Ammon's horn (tissue), 1 donor: ENCODE results near the gene MEP1B.
"Not testable (repeated sequence)": the region's sequence is repeated elsewhere in the genome, so short reads cannot be mapped to it uniquely, and the experiment has no call there.

Source experiments
- DNase-seq: peaks from one replicate; pipeline ENCODE4 v3.0.0-alpha.2; 2016; ENCODE audit warnings: low spot score

Gene MEP1B

DNA sequence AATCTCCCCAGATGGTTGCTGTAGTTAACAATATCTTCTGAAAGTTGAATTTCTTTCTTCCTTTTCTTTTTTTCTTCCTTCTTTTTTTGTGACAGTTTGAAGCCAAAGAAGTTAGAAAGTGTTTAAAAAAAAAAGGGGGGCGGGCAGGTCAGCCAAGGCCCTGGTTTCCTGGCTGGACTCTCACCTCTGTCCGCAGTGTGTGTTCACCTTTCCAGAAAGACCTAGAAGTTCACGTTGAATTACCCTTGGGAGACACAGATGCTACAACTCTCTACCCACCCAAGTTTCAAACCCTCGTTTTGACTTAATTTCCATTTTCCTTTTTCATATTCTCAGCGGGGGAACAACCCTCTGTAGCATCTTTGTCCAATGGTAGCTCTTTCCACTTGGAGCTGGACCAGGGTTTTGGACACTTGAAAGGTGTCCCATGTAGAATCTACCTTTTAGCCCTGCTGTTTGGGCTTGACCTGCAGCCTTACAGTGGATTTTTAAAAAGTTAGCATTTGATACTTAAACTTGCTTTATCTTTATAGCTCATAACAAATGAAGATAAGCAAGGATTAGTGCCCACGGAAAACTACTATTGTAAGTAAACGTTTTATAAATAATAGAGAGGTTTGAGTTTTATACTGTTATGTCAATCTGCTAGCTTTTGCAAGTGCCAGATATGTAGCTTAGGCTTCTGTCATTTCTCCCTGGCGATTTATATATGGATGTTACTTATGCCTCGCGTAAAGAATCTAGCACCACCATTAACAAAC is 20.0 kb downstream of the MEP1B start:
- no peak for DNase-seq

DNA sequence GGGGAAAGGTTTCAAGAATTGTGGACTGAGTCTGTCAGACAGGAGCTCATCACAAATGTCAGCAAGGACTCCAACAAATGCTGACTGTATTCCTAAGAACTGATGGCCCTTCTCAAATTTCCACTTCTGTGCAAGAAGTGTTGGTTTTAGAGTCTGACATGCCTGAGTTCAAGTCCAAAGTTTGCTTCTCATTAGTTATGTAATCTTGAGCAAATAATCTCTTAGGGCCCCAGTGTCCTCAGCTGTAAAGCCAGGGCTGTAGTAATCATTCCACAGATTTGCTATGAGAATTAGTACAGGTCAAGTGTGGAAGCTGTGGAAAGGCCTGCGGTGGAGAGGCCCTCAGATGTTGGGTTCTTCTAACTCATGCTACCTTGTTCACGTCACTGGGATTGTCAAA is 23.9 kb downstream of the MEP1B start:
- DNase-seq = no peak

DNA sequence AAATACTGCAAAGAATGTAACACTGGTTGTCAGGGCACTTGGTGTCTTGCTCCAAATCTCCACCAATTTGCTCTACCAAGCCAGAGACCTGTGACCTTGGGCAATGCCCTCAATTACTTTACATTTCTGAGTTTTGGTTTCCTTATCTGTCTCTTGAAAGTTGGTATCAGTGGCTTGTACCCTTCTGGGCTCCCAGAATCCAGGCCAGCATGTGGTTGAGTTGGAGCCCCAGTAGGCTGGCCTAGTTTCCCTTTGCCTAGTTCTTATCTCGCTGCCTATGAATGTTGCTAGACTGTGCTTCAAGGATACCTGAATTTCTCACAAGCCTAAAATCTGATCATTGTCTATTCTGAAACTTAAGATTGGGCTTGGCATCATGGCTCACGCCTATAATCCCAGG is 26.6 kb downstream of the MEP1B start:
- no peak for DNase-seq

DNA sequence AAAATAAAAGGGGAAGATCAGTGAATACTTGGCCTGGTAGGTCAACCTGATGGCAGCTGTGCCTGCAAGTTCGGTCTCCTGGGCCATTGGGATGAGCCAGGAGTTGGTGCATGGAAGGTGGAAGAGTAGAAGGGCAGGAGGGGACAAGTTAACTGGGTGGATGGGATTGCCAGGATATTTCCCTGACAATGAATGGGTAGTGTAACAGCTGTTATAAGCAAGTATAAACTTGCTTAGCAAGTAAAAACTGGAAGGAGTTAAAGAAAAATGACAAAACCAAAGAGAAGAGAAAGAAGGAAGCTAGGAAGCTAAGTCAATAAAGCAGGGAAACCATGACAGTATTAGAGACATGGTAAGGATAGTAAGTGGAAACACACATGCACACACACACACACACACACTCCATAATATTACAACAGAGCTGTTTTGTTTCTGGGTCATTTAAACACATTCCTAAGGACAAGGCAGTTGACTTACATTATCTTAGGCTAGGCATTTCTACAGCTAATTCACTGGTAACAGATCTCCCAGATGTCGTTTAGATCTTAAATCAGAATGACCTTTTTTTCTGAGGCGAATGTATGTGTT is 29.7 kb downstream of the MEP1B start:
- DNase-seq = no peak

DNA sequence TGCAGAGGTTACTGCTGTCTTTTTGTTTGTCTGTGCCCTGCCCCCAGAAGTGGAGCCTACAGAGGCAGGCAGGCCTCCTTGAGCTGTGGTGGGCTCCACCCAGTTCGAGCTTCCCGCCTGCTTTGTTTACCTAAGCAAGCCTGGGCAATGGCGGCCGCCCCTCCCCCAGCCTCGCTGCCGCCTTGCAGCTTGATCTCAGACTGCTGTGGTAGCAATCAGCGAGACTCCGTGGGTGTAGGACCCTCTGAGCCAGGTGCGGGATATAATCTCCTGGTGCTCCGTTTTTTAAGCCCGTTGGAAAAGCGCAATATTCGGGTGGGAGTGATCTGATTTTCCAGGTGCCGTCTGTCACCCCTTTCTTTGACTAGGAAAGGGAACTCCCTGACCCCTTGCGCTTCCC is 43.5 kb downstream of the MEP1B start:
- not testable (repeated sequence) for DNase-seq

DNA sequence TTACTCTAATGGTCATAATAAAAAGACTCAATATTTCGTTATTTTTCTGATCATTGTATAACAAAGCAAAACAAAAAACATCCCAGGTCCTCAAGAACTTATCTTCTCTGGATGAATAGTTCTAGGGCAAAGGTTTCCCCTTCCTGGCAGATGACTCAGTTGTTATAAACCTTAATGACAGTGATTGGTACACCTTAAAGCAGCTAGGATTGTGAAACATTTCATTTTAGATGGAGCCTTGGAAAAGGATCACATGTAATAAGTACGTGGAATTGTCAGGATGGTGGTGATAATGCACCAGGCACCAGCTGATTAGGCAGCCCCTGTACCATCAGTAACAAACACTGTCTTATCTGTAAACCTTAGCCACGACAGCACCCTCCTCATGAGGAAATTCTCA is 47.2 kb downstream of the MEP1B start:
- no peak for DNase-seq

DNA sequence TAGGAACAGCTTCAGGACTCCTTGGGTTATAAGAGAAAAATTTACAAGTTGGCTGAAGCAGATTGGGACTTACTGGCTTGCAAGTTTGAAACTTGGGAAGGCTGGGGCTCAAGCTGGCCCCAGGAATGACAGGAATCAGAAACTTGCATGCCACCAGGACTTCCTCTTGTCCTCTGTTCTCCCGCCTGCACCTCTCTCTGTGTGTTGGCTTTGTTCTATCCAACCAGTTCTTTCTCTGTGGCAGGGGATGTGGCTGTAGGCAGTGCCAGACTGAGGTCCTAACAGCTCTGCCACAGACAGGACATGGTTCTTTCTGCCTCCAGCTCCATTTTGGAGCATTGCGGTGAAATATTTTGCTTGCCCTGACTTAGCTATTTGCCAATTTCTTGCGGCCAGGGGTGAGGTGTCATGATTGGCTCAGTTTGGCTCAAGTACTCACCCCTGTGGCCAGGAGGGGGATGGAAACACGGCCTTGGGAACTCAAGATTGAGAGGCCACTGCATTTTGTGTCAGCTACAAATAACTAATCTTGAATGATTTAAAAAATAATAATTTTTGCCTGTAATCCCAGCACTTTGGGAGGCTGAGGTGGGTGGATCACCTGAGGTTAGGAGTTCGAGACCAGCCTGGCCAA is 48.9 kb downstream of the MEP1B start:
- no peak for DNase-seq

DNA sequence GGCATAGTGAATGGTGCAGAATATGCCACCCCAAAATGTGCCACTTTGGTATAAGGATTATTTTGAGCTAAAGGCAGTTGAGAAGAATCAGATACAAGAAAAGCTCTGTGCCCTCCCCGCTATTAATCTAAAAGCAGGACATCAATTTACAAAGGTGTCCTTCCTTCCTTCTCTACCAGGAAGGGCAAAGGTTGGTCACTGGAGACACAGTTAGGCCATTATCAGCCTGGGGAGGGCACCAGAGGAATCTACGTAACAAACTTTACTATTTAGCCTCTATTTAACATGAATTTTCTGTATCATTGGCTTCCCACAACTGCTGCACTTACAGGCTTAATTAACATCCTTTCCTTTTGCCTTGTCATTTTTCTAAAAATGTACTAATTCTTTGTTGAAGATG is 52.6 kb downstream of the MEP1B start:
- no peak for DNase-seq

DNA sequence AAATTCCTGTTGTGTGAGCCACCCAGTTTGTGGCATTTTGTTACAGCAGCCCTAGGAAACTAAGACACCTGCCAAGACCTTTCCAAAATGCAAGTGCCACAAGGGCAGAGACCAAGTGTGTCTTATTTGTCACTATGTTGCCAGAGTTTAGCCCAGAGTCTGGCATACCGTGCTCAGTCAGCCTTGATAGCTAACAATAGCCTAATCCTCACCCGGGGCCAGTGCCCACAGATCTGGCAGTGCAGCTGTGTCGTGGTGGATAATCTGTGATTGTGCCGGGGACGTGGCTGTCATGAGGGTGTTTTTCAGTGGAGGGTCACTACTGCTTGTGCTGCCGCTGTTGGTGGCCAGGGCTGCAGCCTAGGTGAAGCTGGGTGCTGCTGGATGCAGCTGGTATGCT is 53.5 kb downstream of the MEP1B start:
- no peak for DNase-seq

DNA sequence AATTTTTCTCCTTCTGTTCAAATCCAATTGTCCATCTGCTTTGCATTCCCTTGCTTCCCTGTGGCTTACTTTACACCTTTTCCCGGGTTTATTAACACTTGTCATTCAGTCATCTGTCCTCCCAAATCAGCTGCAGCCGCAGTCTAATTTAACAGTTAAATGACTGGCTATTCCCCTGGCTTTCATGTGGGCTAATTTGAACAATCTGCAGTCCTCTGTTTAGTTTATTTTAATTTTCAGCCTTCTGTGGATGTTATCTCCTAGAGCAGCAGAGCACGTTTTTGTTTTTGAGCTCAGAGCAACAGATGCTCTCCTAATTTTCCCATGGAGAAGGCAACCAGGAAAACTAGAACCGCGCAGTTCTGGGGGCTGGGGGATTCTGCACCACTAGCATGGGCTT is 55.0 kb downstream of the MEP1B start:
- no peak for DNase-seq

DNA sequence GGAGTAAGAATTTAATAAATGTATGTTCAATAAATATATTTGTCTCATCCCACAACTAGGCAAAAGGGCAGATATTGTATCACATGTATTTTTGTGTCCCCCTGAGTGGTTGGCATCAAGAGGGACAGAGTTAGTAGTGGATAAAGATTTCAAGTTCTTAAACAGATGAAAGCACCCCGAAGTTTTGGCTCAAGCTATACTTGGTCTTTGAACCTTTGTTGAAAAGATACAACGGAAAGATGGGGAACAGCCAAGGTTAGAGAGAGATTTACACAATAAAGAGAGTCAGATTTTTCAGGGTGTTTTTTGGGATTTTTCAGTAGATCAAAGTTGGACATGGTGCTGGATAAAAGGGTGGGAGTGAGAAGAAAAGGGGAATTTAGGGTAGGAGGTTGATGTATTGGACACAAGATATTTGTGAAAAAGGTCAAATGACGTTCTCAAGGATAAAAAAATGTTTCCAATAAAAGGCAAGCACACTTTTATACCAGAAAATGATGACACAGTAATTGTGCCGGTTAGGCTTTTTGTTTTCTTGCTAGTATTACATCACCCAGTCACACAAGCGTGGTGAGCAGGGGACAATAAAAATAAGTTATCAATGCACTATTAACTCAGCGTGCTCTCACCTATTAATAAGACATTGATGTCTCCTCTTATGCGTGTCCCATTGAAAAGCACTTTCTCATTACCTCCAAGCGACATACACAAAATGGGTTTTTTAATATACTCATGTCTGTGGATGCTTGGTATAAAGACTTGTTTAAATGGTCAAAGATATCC is 59.5 kb downstream of the MEP1B start:
- DNase-seq = no peak

DNA sequence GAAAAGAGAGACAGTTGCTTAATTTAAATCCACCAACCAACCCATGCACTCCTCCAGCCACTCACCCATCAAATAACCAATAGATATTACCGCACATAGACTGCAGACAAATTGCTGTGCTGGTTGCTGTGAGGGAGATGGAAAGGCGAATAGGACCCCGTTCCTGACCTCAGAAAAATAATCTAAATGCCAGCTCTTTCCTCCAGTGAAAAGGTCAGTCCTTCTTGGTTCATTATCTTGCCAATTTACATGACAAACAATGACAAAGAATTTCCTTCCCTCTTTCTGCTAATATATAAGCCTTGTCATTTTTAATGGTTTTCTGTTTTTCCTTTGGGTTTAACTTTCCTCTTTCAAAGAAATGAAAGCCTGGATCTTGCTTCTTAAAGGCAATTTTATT is 61.6 kb downstream of the MEP1B start:
- DNase-seq = no peak

DNA sequence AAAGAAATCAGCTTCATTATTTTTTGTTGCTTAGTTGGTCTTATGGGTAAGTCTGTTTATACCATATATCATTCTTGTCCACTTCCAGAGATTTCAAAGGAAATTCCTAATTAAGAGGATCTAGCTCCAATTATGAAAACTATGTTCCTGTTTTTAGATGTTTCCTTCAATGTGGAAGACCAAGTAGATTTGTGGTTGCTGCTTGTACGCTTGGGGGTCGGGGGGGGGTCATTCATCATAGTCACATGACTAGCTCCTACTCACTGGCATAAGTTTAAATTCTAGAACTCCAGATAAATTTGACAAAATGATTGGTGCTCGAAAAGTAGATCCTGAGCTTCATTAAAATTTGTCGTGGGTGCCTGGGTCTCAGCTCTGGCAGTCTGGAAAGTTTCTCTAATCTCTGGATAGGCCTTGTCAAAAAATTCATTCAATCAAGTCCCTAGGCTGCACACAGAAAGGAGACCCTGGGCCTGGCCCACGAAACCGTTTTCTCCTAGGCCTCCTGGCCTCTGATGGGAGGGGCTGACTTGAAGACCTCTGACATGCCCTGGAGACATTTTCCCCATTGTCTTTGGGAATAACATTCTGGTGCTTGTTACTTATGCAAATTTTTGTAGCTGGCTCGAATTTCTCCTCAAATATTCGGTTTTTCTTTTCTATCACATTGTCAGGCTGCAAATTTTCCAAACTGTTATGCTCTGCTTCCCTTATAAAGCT is 62.5 kb downstream of the MEP1B start:
- no peak for DNase-seq

DNA sequence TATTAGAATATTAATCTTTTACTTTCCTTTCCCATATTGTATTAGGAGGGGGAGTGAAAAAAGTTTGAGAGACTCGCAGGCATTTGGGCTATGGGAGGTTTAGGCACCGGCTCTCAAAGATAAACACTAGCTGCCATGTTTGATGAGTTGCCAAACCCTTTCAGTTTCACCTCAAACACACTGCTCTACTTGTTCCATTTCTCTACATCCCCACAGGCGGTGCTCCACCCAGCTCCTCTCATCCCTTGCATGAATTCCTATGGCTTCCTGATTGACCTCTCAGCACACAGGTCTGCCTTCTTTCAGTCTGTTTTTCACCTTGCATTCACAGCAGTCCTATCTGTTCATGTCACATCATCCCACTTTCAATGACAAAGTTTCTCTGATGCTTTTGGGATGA is 65.7 kb downstream of the MEP1B start:
- DNase-seq = no peak

DNA sequence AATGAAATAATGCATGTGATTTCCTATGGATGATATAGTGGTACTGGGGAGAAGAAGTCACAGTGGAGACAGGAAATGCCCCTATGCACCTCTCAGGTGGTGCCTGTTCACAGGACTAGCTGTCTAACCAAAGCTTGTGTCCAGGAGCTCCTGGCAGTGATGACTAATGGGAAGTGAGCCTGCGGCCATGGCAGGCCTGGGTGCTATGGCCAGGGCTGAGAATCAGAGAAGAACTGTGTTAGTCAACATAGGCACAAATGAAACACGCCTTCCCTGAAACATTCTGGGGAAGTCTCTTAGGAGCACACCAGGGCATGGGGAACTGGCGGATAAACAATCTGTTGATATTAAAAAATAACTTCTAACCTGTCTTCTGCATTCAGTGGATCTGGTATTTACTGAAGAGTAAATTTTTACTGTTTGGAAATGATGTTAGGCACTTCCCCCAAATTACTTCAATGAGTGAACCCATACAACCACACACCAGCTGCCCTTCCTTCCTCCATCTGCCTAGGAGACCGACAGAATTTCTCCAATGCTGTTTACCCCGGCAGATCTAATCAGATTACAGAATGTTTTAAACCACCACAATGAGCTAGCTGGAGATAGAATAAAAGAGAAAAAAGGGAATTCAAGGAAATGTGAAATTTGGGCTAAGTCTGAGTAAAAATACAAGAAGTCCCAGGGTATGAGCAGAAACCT is 67.4 kb downstream of the MEP1B start:
- peak; percentile 64 for DNase-seq

DNA sequence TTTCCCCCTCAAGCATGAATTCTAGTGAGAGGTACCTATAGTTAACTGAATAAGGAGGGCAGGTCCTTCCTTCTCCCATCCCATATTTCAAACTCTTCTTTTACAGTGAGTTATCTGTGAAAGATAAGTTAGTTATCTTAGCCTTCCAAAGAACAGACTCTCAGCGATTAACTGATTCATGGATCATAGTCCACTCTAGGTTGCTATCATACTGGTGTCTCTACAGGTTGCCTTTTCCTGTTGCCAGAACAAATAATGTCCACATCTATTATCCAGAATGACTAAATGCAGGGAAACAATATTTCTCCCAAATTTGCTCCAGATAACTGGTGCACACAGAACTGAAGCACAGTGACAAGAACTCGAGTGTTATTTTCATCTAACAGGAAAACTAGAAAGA is 68.3 kb downstream of the MEP1B start:
- DNase-seq = no peak

DNA sequence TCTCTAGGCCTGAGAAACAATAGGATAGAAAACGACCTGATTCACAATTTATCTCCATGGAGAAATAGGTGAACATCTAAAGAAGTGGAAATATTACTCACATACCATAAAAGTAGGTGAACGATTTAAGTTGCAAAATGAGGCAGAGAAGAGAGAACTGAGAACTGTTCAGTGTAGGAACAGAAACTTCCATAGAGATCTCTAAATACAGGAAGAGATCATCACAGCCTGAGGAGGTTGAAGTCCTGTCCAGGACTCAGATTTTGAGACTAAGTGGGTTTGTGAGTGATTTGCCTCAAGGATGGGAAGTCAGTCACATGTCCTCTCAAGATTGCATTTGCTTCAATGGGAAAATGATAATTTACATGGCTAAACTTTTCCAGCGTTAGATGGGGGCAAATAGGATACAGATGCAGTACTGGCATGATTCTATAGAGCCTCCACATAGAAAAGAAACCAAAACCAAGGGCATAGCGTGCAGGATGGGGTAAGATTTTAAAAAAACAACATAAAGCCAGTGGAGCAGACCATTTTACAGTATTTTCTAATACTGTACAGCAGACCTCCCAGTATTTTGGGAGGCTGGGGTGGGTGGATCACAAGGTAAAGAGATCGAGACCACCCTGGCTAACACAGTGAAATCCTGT is 68.8 kb downstream of the MEP1B start:
- DNase-seq = peak; percentile 28

DNA sequence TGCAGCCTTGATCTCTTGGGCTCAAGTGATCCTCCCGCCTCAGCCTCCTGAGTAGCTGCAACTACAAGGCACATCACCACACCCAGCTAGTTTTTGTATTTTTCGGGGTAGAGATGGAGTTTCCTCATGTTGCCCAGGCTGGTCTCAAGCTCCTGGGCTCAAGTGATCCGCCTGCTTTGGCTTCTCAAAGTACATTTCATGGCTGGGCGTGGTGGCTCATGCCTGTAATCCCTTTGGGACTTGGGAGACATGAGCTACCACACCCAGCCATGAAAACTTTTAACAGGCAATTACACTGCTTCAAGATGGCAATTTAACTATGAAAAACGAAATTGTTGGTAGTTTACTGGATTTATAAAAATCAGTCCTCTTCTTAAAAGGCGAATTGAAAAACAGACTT is 69.7 kb downstream of the MEP1B start:
- no peak for DNase-seq

DNA sequence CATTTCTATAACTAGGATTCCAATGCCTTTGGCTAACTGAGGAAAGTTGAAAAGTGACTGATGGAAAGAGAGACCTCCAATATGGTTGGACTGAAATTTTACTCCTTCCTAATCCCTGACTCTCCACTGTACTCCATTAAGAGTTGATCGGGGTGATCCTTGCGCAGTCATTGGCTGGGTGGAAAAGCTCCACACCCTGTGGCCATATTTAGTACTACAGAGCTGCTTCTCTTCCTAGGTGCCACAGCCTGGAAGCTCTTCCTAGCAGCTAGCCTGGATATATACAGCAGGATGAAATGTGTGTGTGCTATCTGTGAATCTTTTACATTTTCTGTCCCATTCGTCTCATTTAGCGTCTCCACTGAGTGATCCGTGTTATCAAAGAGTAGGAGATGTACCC is 71.2 kb downstream of the MEP1B start:
- DNase-seq = no peak

DNA sequence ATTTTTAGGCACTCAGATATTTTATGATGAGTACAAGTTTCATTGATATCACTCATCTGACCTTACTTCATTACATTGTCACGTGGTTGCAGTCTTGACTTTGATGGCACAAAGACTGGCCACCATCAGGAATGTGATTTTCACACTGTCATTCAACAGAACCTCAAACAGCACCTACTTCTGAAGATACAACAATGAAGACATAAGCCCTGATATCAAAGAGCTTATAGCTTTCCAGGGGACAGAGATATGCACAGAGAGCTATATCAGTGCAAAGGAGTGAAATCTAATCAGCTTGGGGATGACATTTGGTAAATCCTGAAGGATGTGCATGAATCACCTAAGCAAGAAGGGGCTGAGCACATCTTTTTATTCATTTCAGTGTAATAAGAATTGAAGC is 72.3 kb downstream of the MEP1B start:
- no peak for DNase-seq

DNA sequence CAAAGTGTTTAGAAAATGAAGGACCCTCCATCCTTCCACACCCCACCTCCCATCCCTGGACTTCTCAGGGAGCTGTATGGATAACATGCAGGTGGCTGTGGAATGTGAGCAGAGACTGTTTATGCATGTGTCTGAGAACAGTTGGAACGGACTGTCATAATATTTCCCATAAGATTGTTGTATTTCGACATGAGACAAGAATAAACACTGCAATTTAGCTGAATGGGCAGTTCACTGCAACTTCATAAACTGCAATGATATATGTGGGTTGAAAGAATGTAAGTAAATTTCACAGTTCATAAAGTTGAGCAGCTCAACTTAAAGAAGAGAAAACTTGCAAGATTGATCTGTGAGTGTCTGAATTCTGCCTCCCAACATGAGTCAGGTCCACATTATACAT is 74.6 kb downstream of the MEP1B start:
- no peak for DNase-seq
